Measurements from ENCODE around the gene TDRD7.

The TDRD7 gene

GRCh38 chr9:97372580-97372979, 39.3 kb upstream of the TDRD7 start:
- no peaks in the 10 kb centered on the region for H3K9me3 ChIP-seq (ENCODE audit: low read length)
- H3K36me3 ChIP-seq (ENCODE audit: insufficient read depth, low read length), result peaks cover 38% of the 10 kb centered on the region
- H3K4me1 ChIP-seq (ENCODE audit: insufficient read depth, low read length), result no peaks in the 10 kb centered on the region
- no peak overlapping the region for H3K9ac ChIP-seq (ENCODE audit: low read length)
- H3K27ac ChIP-seq (ENCODE audit: low read depth, low read length), result no peak overlapping the region
- no peak overlapping the region for H3K4me3 ChIP-seq (ENCODE audit: low read depth in 1 of 2, low read length in 2 of 2)
- no peaks in the 10 kb centered on the region for H3K27me3 ChIP-seq (ENCODE audit: control insufficient read depth in 1 of 2, insufficient read depth in 2 of 2, low read length in 2 of 2)

GRCh38 chr9:97373331-97373730, 38.6 kb upstream of the TDRD7 start:
- Histone ChIP-seq H3K27ac (ENCODE audit: low read depth, low read length) (no peak overlapping the region), H3K9me3 (ENCODE audit: low read length) (no peaks in the 10 kb centered on the region), H3K4me1 (ENCODE audit: insufficient read depth, low read length) (no peaks in the 10 kb centered on the region), H3K36me3 (ENCODE audit: insufficient read depth, low read length) (peaks cover 34% of the 10 kb centered on the region), H3K9ac (ENCODE audit: low read length) (no peak overlapping the region), H3K27me3 (ENCODE audit: control insufficient read depth in 1 of 2, insufficient read depth in 2 of 2, low read length in 2 of 2) (no peaks in the 10 kb centered on the region), H3K4me3 (ENCODE audit: low read depth in 1 of 2, low read length in 2 of 2) (no peak overlapping the region)

GRCh38 chr9:97374811-97375210, 37.1 kb upstream of the TDRD7 start:
- Histone ChIP-seq H3K9ac (ENCODE audit: low read length) (no peak overlapping the region), H3K4me1 (ENCODE audit: insufficient read depth, low read length) (no peaks in the 10 kb centered on the region), H3K4me3 (ENCODE audit: low read depth in 1 of 2, low read length in 2 of 2) (no peak overlapping the region), H3K27me3 (ENCODE audit: control insufficient read depth in 1 of 2, insufficient read depth in 2 of 2, low read length in 2 of 2) (no peaks in the 10 kb centered on the region), H3K27ac (ENCODE audit: low read depth, low read length) (no peak overlapping the region), H3K36me3 (ENCODE audit: insufficient read depth, low read length) (peaks cover 38% of the 10 kb centered on the region), H3K9me3 (ENCODE audit: low read length) (no peaks in the 10 kb centered on the region)

- no peak overlapping the region for H3K4me3 ChIP-seq (ENCODE audit: low read depth in 1 of 2, low read length in 2 of 2)
- H3K4me1 ChIP-seq (ENCODE audit: insufficient read depth, low read length), result no peaks in the 10 kb centered on the region
- H3K27ac ChIP-seq (ENCODE audit: low read depth, low read length), result no peak overlapping the region
- H3K9ac ChIP-seq (ENCODE audit: low read length), result no peak overlapping the region
- no peaks in the 10 kb centered on the region for H3K9me3 ChIP-seq (ENCODE audit: low read length)
- H3K27me3 ChIP-seq (ENCODE audit: control insufficient read depth in 1 of 2, insufficient read depth in 2 of 2, low read length in 2 of 2), result no peaks in the 10 kb centered on the region
- peaks cover 27% of the 10 kb centered on the region for H3K36me3 ChIP-seq (ENCODE audit: insufficient read depth, low read length)
Observed at GRCh38 chr9:97376902-97377301, 35.0 kb upstream of the TDRD7 start.

- H3K4me3 ChIP-seq (ENCODE audit: low read depth in 1 of 2, low read length in 2 of 2), result no peak overlapping the region
- no peaks in the 10 kb centered on the region for H3K9me3 ChIP-seq (ENCODE audit: low read length)
- H3K4me1 ChIP-seq (ENCODE audit: insufficient read depth, low read length), result no peaks in the 10 kb centered on the region
- H3K36me3 ChIP-seq (ENCODE audit: insufficient read depth, low read length), result peaks cover 7% of the 10 kb centered on the region
- no peak overlapping the region for H3K27ac ChIP-seq (ENCODE audit: low read depth, low read length)
- H3K27me3 ChIP-seq (ENCODE audit: control insufficient read depth in 1 of 2, insufficient read depth in 2 of 2, low read length in 2 of 2), result peaks cover 0 to 7% of the 10 kb centered on the region in 2 donors
- no peak overlapping the region for H3K9ac ChIP-seq (ENCODE audit: low read length)
Observed at GRCh38 chr9:97382099-97382718, 29.7 kb upstream of the TDRD7 start.

GRCh38 chr9:97384406-97385262, 27.3 kb upstream of the TDRD7 start:
- Histone ChIP-seq H3K27me3 (ENCODE audit: control insufficient read depth in 1 of 2, insufficient read depth in 2 of 2, low read length in 2 of 2) (peaks cover 0 to 16% of the 10 kb centered on the region in 2 donors), H3K4me1 (ENCODE audit: insufficient read depth, low read length) (no peaks in the 10 kb centered on the region), H3K27ac (ENCODE audit: low read depth, low read length) (no peak overlapping the region), H3K9me3 (ENCODE audit: low read length) (no peaks in the 10 kb centered on the region), H3K36me3 (ENCODE audit: insufficient read depth, low read length) (no peaks in the 10 kb centered on the region), H3K4me3 (ENCODE audit: low read depth in 1 of 2, low read length in 2 of 2) (no peak overlapping the region), H3K9ac (ENCODE audit: low read length) (no peak overlapping the region)

GRCh38 chr9:97385626-97386264, 26.2 kb upstream of the TDRD7 start:
- no peaks in the 10 kb centered on the region for H3K4me1 ChIP-seq (ENCODE audit: insufficient read depth, low read length)
- H3K9me3 ChIP-seq (ENCODE audit: low read length), result no peaks in the 10 kb centered on the region
- no peak overlapping the region for H3K9ac ChIP-seq (ENCODE audit: low read length)
- peaks cover 0 to 16% of the 10 kb centered on the region in 2 donors for H3K27me3 ChIP-seq (ENCODE audit: control insufficient read depth in 1 of 2, insufficient read depth in 2 of 2, low read length in 2 of 2)
- H3K4me3 ChIP-seq (ENCODE audit: low read depth in 1 of 2, low read length in 2 of 2), result no peak overlapping the region
- no peak overlapping the region for H3K27ac ChIP-seq (ENCODE audit: low read depth, low read length)
- no peaks in the 10 kb centered on the region for H3K36me3 ChIP-seq (ENCODE audit: insufficient read depth, low read length)

- peaks cover 0 to 16% of the 10 kb centered on the region in 2 donors for H3K27me3 ChIP-seq (ENCODE audit: control insufficient read depth in 1 of 2, insufficient read depth in 2 of 2, low read length in 2 of 2)
- H3K9ac ChIP-seq (ENCODE audit: low read length), result no peak overlapping the region
- no peaks in the 10 kb centered on the region for H3K9me3 ChIP-seq (ENCODE audit: low read length)
- no peaks in the 10 kb centered on the region for H3K4me1 ChIP-seq (ENCODE audit: insufficient read depth, low read length)
- H3K27ac ChIP-seq (ENCODE audit: low read depth, low read length), result no peak overlapping the region
- no peak overlapping the region for H3K4me3 ChIP-seq (ENCODE audit: low read depth in 1 of 2, low read length in 2 of 2)
- H3K36me3 ChIP-seq (ENCODE audit: insufficient read depth, low read length), result no peaks in the 10 kb centered on the region
Observed at GRCh38 chr9:97386265-97386633, 25.6 kb upstream of the TDRD7 start.

GRCh38 chr9:97386733-97387503, 25.0 kb upstream of the TDRD7 start:
- no peak overlapping the region for H3K4me3 ChIP-seq (ENCODE audit: low read depth in 1 of 2, low read length in 2 of 2)
- no peak overlapping the region for H3K27ac ChIP-seq (ENCODE audit: low read depth, low read length)
- H3K27me3 ChIP-seq (ENCODE audit: control insufficient read depth in 1 of 2, insufficient read depth in 2 of 2, low read length in 2 of 2), result peaks cover 0 to 16% of the 10 kb centered on the region in 2 donors
- no peaks in the 10 kb centered on the region for H3K4me1 ChIP-seq (ENCODE audit: insufficient read depth, low read length)
- no peaks in the 10 kb centered on the region for H3K9me3 ChIP-seq (ENCODE audit: low read length)
- no peaks in the 10 kb centered on the region for H3K36me3 ChIP-seq (ENCODE audit: insufficient read depth, low read length)
- no peak overlapping the region for H3K9ac ChIP-seq (ENCODE audit: low read length)

GRCh38 chr9:97387504-97387886, 24.4 kb upstream of the TDRD7 start:
- Histone ChIP-seq H3K9me3 (ENCODE audit: low read length) (no peaks in the 10 kb centered on the region), H3K36me3 (ENCODE audit: insufficient read depth, low read length) (no peaks in the 10 kb centered on the region), H3K27ac (ENCODE audit: low read depth, low read length) (no peak overlapping the region), H3K9ac (ENCODE audit: low read length) (no peak overlapping the region), H3K4me1 (ENCODE audit: insufficient read depth, low read length) (no peaks in the 10 kb centered on the region), H3K4me3 (ENCODE audit: low read depth in 1 of 2, low read length in 2 of 2) (no peak overlapping the region), H3K27me3 (ENCODE audit: control insufficient read depth in 1 of 2, insufficient read depth in 2 of 2, low read length in 2 of 2) (peaks cover 0 to 16% of the 10 kb centered on the region in 2 donors)

Measured in muscle layer of colon (tissue), 2 donors.